Lower leg skin (tissue), 4 donors: ENCODE results near the gene TTC23. TPM values are rescaled to one million over a fixed set of nuclear protein-coding genes. Genes with fewer than 3 reads are reported as not detected.

Experiments used
- DNase-seq, 2 donors: peaks; one replicate each; pipeline ENCODE4 v3.0.0-alpha.2; 2019; ENCODE audit warnings: low spot score in 2 of 2
- H3K4me3 ChIP-seq: fragments of 200-600 bp; sonication (generic); 2 replicates; pipeline ENCODE4 v1.5.1; 2017; ENCODE audit warnings: mild to moderate bottlenecking, low read depth; ENCODE audit not compliant: poor library complexity, severe bottlenecking
- POLR2A ChIP-seq, 2 donors: fragments of 450-650 bp; IDR thresholded peaks; one replicate each; pipeline ENCODE4 v1.6.1; 2016 to 2017; ENCODE audit warnings: antibody characterized with exemption in 2 of 2, mild to moderate bottlenecking in 1 of 2, moderate library complexity in 1 of 2
- WGBS, 2 donors: methylation state at CpG; one replicate each; pipeline ENCODE4 v1.1.5; 2018; 5-methylcytosine and 5-hydroxymethylcytosine counted together
- intact Hi-C: fragments of 100-400 bp; cut with DNase I; formaldehyde crosslinking; loops from one replicate; pipeline ENCODE4 v1.15.0; 2023; ENCODE audit warnings: low total_unique reads
- total RNA-seq, 4 donors: library from RNA; depleted of rRNA; stranded (reverse); fragments of >200 nt; gene quantifications; one replicate each; pipeline ENCODE4 v1.1.0, GENCODE V29; 2016
- TF ChIP-seq, protein P1 (sequence below), 3 donors: fragments of 450-650 bp; IDR thresholded peaks; one replicate each; pipeline ENCODE4 v1.5.1; 2016; ENCODE audit warnings: antibody characterized with exemption in 3 of 3, mild to moderate bottlenecking in 3 of 3, moderate library complexity in 2 of 3

TTC23 gene
- total RNA-seq, 4 donors from 2014 or later: 16.3 to 23.7 (median 20.0) TPM

DNA sequence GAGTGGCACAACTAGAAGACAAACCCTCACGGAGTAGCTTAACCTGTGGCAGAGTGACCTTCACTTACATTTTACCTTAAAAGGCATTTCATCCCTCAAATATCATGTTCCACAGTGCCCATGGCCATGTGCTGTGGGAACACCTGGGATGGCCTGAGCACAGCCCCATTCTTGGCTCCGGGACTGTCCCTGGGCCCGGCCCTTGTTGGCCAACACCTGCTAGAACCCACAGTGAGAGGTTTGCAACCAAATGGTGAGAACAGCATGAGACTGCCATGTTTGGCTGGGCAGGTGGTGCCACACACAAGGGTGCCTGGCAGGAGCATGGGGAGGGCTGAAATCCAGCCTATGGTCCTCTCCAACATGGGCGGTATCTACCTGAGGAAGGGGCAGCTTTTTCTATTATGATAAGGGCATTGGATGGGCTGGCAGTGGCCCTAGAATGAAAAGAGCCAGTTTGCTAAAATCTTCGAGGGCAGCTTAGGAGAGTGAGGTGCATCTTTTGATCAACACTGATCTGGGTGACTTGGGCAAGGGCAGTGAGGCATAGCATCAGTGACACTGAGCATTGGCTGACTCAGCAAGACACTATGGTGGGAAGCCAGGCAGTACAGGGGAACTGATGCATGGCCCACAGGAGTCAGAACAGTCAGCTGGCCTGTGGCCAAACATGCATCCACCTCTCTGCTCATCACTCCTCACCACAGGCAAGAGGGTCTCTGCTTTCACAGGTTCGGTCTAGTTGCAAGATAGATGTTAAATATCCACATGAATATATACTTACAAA lies 90.6 kb downstream of the TTC23 start:
- 96 to 98% methylated on average over 6 of the region's 6 CpGs for WGBS, 2 donors
- H3K4me3 ChIP-seq: no peak overlapping the region
- intact Hi-C loops: no loop called here
- peak in 1 of 2 donors; percentile 59 for DNase-seq
- TF ChIP-seq POLR2A (IDR thresholded peaks at IDR 0.05): no peak
- TF ChIP-seq, protein P1, sequence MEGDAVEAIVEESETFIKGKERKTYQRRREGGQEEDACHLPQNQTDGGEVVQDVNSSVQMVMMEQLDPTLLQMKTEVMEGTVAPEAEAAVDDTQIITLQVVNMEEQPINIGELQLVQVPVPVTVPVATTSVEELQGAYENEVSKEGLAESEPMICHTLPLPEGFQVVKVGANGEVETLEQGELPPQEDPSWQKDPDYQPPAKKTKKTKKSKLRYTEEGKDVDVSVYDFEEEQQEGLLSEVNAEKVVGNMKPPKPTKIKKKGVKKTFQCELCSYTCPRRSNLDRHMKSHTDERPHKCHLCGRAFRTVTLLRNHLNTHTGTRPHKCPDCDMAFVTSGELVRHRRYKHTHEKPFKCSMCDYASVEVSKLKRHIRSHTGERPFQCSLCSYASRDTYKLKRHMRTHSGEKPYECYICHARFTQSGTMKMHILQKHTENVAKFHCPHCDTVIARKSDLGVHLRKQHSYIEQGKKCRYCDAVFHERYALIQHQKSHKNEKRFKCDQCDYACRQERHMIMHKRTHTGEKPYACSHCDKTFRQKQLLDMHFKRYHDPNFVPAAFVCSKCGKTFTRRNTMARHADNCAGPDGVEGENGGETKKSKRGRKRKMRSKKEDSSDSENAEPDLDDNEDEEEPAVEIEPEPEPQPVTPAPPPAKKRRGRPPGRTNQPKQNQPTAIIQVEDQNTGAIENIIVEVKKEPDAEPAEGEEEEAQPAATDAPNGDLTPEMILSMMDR (IDR thresholded peaks at IDR 0.05): no peak

DNA sequence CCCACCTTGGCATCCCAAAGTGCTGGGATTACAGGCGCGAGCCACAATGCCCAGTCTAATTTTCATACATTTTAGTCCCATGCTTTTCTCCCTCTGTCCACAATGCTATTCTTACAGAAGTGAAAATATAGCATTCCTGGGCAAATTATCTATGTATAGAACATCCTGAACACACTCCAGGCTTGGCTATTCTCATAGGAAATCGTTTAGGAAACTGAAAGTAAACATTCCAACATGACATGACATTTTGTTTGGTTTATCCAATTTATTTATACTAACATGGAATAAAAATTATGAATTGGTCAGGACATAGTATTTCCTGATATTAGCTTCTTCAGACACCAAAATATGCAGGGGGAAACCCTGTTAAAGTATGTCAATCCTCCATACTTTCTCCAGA lies 91.9 kb downstream of the TTC23 start:
- TF ChIP-seq, protein P1 (IDR thresholded peaks at IDR 0.05): no peak
- TF ChIP-seq POLR2A (IDR thresholded peaks at IDR 0.05): no peak
- no peak overlapping the region for H3K4me3 ChIP-seq
- DNase-seq: no peak
- WGBS, 2 donors: 69 to 72% methylated on average over 3 of the region's 3 CpGs
- intact Hi-C loops: no loop called here

GRCh38 chr15:99155961-99156443 lies 93.4 kb downstream of the TTC23 start:
- intact Hi-C loops: no loop called here
- 62 to 64% methylated on average over 9 of the region's 9 CpGs for WGBS, 2 donors
- no peak overlapping the region for H3K4me3 ChIP-seq
- DNase-seq: peak in 1 of 2 donors; percentile 54
- TF ChIP-seq POLR2A (IDR thresholded peaks at IDR 0.05): no peak
- TF ChIP-seq, protein P1 (IDR thresholded peaks at IDR 0.05): no peak

DNA sequence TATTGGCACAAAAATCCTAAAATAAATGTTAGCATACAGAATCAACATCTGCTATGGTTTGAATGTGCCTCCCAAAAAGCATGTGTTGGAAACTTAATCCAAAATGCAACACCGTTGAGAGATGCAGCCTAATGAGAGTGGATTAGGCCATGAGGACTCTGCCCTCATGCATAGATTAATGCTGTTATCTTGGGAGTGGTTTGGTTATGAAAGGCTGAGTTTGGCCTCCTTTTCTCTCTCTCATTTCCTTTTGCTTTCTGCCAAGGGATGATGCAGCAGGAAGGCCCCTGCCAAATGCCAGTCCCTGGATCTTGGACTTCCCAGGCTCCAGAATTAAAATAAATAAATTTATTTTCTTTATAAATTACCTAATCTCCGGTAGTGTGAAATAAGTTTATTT lies 95.1 kb downstream of the TTC23 start:
- intact Hi-C loops: no loop called here
- DNase-seq: no peak
- no peak overlapping the region for H3K4me3 ChIP-seq
- TF ChIP-seq, protein P1 (IDR thresholded peaks at IDR 0.05): no peak
- TF ChIP-seq POLR2A (IDR thresholded peaks at IDR 0.05): no peak
- 65 to 70% methylated on average over 2 of the region's 2 CpGs for WGBS, 2 donors

GRCh38 chr15:99153026-99153535 lies 96.3 kb downstream of the TTC23 start:
- 87 to 89% methylated on average over 6 of the region's 6 CpGs for WGBS, 2 donors
- TF ChIP-seq, protein P1 (IDR thresholded peaks at IDR 0.05): no peak
- no peak for TF ChIP-seq POLR2A (IDR thresholded peaks at IDR 0.05)
- intact Hi-C loops: no loop called here
- DNase-seq: no peak
- H3K4me3 ChIP-seq: no peak overlapping the region
